ENCODE measurements around the gene MYBPH. TPM values are rescaled to one million over a fixed set of nuclear protein-coding genes. Genes with fewer than 3 reads are reported as not detected.
A peak's percentile ranks its signal among the peaks of the same experiment; 100 is the strongest.

Gene MYBPH
- polyA plus RNA-seq, 3 donors, result 0.04 to 0.52 (median 0.16) TPM

- 12% methylated on average over 6 of the region's 6 CpGs for WGBS (ENCODE audit: insufficient coverage)
- no peaks in the 10 kb centered on the region for H4K20me1 ChIP-seq (ENCODE audit: insufficient read depth, low read length)
- Mint-ChIP-seq H3K4me1 (peaks cover 44% of the 10 kb centered on the region), H3K9me3 (no peaks in the 10 kb centered on the region), H3K4me3 (peak overlapping the region in 1 of 2 donors; percentile 62), H3K27me3 (ENCODE audit: low read depth in 3 of 3) (peaks cover 7 to 30% (median 25%) of the 10 kb centered on the region in 3 donors), H3K27ac (peak overlapping the region in 1 of 7 donors; percentile 76), H3K36me3 (no peaks in the 10 kb centered on the region)
- H3K4me1 ChIP-seq (ENCODE audit: control insufficient read depth in 1 of 2, insufficient read depth in 2 of 2, low read length in 2 of 2), result peaks cover 31 to 39% of the 10 kb centered on the region in 2 donors
- H3K4me3 ChIP-seq (replicated peaks in 1 of 3; ENCODE audit: low read depth in 2 of 3, low read length in 3 of 3), result no peak overlapping the region
- H3K27ac ChIP-seq (ENCODE audit: low read depth in 1 of 2, low read length in 2 of 2), result no peak overlapping the region
- H3K9me3 ChIP-seq (replicated peaks in 1 of 2; ENCODE audit: control insufficient read depth in 1 of 2, insufficient read depth in 1 of 2, low read length in 2 of 2), result no peaks in the 10 kb centered on the region
- no peak for TF ChIP-seq CTCF (IDR thresholded peaks at IDR 0.05)
- intact Hi-C loops (cut with micrococcal nuclease), result loop anchor here (2.0 to 5.0 kb wide), 3 partner anchors 40 to 178 kb away; partner anchors contain the start of gene MYBPH (in 1 of the 2)
- H3K79me2 ChIP-seq (ENCODE audit: insufficient read depth, low read length), result no peaks in the 10 kb centered on the region
- no peak overlapping the region for H2AFZ ChIP-seq (ENCODE audit: insufficient read depth, low read depth, low read length, poor library complexity, severe bottlenecking)
- DNase-seq, result peak in 2 of 3 donors; percentile 22 to 25
- H3K4me2 ChIP-seq (replicated peaks; ENCODE audit: extremely low read depth, low read length, poor library complexity, severe bottlenecking), result no peak overlapping the region
- peaks cover 0 to 5% of the 10 kb centered on the region in 2 donors for H3K27me3 ChIP-seq (ENCODE audit: control insufficient read depth in 2 of 2, insufficient read depth in 2 of 2, low read length in 2 of 2)
- no peak overlapping the region for H3K9ac ChIP-seq (ENCODE audit: insufficient read depth, low read length, poor library complexity, severe bottlenecking)
- H3K36me3 ChIP-seq (replicated peaks in 1 of 2; ENCODE audit: control insufficient read depth in 1 of 2, insufficient read depth in 2 of 2, low read length in 2 of 2), result no peaks in the 10 kb centered on the region
Observed at GRCh38 chr1:203217139-203217655, 41.6 kb upstream of the MYBPH start.

GRCh38 chr1:203216274-203217138 lies 40.9 kb upstream of the MYBPH start:
- Histone ChIP-seq H3K79me2 (ENCODE audit: insufficient read depth, low read length) (no peaks in the 10 kb centered on the region), H4K20me1 (ENCODE audit: insufficient read depth, low read length) (no peaks in the 10 kb centered on the region), H3K36me3 (replicated peaks in 1 of 2; ENCODE audit: control insufficient read depth in 1 of 2, insufficient read depth in 2 of 2, low read length in 2 of 2) (no peaks in the 10 kb centered on the region), H3K27ac (ENCODE audit: low read depth in 1 of 2, low read length in 2 of 2) (no peak overlapping the region), H3K9me3 (replicated peaks in 1 of 2; ENCODE audit: control insufficient read depth in 1 of 2, insufficient read depth in 1 of 2, low read length in 2 of 2) (no peaks in the 10 kb centered on the region), H3K4me1 (ENCODE audit: control insufficient read depth in 1 of 2, insufficient read depth in 2 of 2, low read length in 2 of 2) (peaks cover 31 to 39% of the 10 kb centered on the region in 2 donors), H3K9ac (ENCODE audit: insufficient read depth, low read length, poor library complexity, severe bottlenecking) (no peak overlapping the region), H3K4me3 (replicated peaks in 1 of 3; ENCODE audit: low read depth in 2 of 3, low read length in 3 of 3) (no peak overlapping the region), H3K27me3 (ENCODE audit: control insufficient read depth in 2 of 2, insufficient read depth in 2 of 2, low read length in 2 of 2) (peaks cover 0 to 5% of the 10 kb centered on the region in 2 donors), H2AFZ (ENCODE audit: insufficient read depth, low read depth, low read length, poor library complexity, severe bottlenecking) (no peak overlapping the region), H3K4me2 (replicated peaks; ENCODE audit: extremely low read depth, low read length, poor library complexity, severe bottlenecking) (no peak overlapping the region)
- Mint-ChIP-seq H3K9me3 (no peaks in the 10 kb centered on the region), H3K36me3 (no peaks in the 10 kb centered on the region), H3K27me3 (ENCODE audit: low read depth in 3 of 3) (peaks cover 7 to 30% (median 30%) of the 10 kb centered on the region in 3 donors), H3K4me1 (peaks cover 44% of the 10 kb centered on the region), H3K4me3 (peak overlapping the region in 1 of 2 donors; percentile 62), H3K27ac (peak overlapping the region in 4 of 7 donors; percentile 3 to 76 (median 23))
- WGBS (ENCODE audit: insufficient coverage), result 39% methylated on average over 19 of the region's 19 CpGs
- intact Hi-C loops (cut with micrococcal nuclease), result loop anchor here (1.0 to 5.0 kb wide), 4 partner anchors 39 to 178 kb away; partner anchors contain the start of gene MYBPH (in 1 of the 2)
- peak; percentile 90 for TF ChIP-seq CTCF (IDR thresholded peaks at IDR 0.05)
- DNase-seq, result peak; percentile 54 to 75 (median 68)
